HepG2 (cell line): Measurements from ENCODE around the gene DHRS11. TPM values are rescaled to one million over a fixed set of nuclear protein-coding genes. Genes with fewer than 3 reads are reported as not detected.
A peak's percentile ranks its signal among the peaks of the same experiment; 100 is the strongest.

ENCODE experiments used
- CBX1 ChIP-seq: IDR thresholded peaks from one replicate; pipeline ENCODE4 v1.6.1; 2016; ENCODE audit warnings: antibody characterized with exemption, low read depth
- CENPX ChIP-seq: sonication (generic); formaldehyde crosslinking; IDR thresholded peaks from 2 replicates; pipeline ENCODE4 v1.9.0; 2021; ENCODE audit warnings: mild to moderate bottlenecking, missing genetic modification reagents, moderate library complexity
- ELF4 ChIP-seq: sonication (generic); formaldehyde crosslinking; IDR thresholded peaks from 2 replicates; pipeline ENCODE4 v1.5.0; 2020; ENCODE audit warnings: missing genetic modification reagents, mild to moderate bottlenecking, moderate library complexity, borderline replicate concordance
- ETV6 ChIP-seq: sonication (generic); formaldehyde crosslinking; conservative IDR thresholded peaks from 2 replicates; pipeline ENCODE4 v1.4.0; 2020; ENCODE audit warnings: missing genetic modification reagents
- FIP1L1 ChIP-seq: fragments of 200-400 bp; formaldehyde crosslinking; IDR thresholded peaks from 2 replicates; pipeline ENCODE4 v1.6.1; 2018; ENCODE audit warnings: low read depth, mild to moderate bottlenecking, low read length, moderate library complexity, borderline replicate concordance; ENCODE audit not compliant: insufficient read depth
- GATAD1 ChIP-seq: IDR thresholded peaks from 2 replicates; pipeline ENCODE4 v1.6.1; 2016; ENCODE audit warnings: missing genetic modification reagents, missing compliant biosample characterization
- HDAC6 ChIP-seq: fragments of 200-600 bp; sonication (generic); IDR thresholded peaks from 2 replicates; pipeline ENCODE4 v1.7.0; 2017; ENCODE audit warnings: mild to moderate bottlenecking, antibody characterized with exemption, low read length, low read depth
- HMGA1 ChIP-seq: sonication (generic); formaldehyde crosslinking; conservative IDR thresholded peaks from 2 replicates; pipeline ENCODE4 v1.4.0; 2020; ENCODE audit warnings: missing genetic modification reagents
- HOXD1 ChIP-seq: sonication (generic); formaldehyde crosslinking; IDR thresholded peaks from 2 replicates; pipeline ENCODE4 v1.5.0; 2020; ENCODE audit warnings: missing genetic modification reagents
- MAF1 ChIP-seq: sonication (generic); formaldehyde crosslinking; IDR thresholded peaks from 2 replicates; pipeline ENCODE4 v1.5.0; 2020; ENCODE audit warnings: missing genetic modification reagents, borderline replicate concordance
- MXD1 ChIP-seq: sonication (generic); formaldehyde crosslinking; IDR thresholded peaks from 2 replicates; pipeline ENCODE4 v1.4.0; 2020; ENCODE audit warnings: mild to moderate bottlenecking, missing genetic modification reagents
- PHB2 ChIP-seq: fragments of 450-650 bp; IDR thresholded peaks from 2 replicates; pipeline ENCODE4 v1.6.1; 2018; ENCODE audit not compliant: partially characterized antibody
- PRPF4 ChIP-seq: fragments of 200-400 bp; formaldehyde crosslinking; IDR thresholded peaks from 2 replicates; pipeline ENCODE4 v1.6.1; 2016; ENCODE audit warnings: low read length, low read depth; ENCODE audit not compliant: poor library complexity, severe bottlenecking
- ZKSCAN1 ChIP-seq: fragments of 150-350 bp; IDR thresholded peaks from 2 replicates; pipeline ENCODE4 v1.6.1; 2014; ENCODE audit warnings: low read length
- ZNF260 ChIP-seq: sonication (generic); formaldehyde crosslinking; IDR thresholded peaks from 2 replicates; pipeline ENCODE4 v1.4.0; 2020; ENCODE audit warnings: missing genetic modification reagents, low read depth, mild to moderate bottlenecking, borderline replicate concordance
- ZNF317 ChIP-seq: sonication (generic); formaldehyde crosslinking; IDR thresholded peaks from 2 replicates; pipeline ENCODE4 v1.5.0; 2020; ENCODE audit warnings: mild to moderate bottlenecking, missing genetic modification reagents
- ZNF607 ChIP-seq: sonication (generic); formaldehyde crosslinking; IDR thresholded peaks from 2 replicates; pipeline ENCODE4 v1.5.1; 2020; ENCODE audit warnings: missing genetic modification reagents, mild to moderate bottlenecking, borderline replicate concordance
- ZNF619 ChIP-seq: sonication (generic); formaldehyde crosslinking; IDR thresholded peaks from 2 replicates; pipeline ENCODE4 v1.4.0; 2020; ENCODE audit warnings: mild to moderate bottlenecking, missing genetic modification reagents
- ZNF678 ChIP-seq: sonication (generic); formaldehyde crosslinking; IDR thresholded peaks from 2 replicates; pipeline ENCODE4 v1.4.0; 2020; ENCODE audit warnings: mild to moderate bottlenecking, missing genetic modification reagents
- ZNF747 ChIP-seq: sonication (generic); formaldehyde crosslinking; IDR thresholded peaks from 2 replicates; pipeline ENCODE4 v1.8.1; 2023; ENCODE audit warnings: missing genetic modification reagents, mild to moderate bottlenecking, borderline replicate concordance
- ZSCAN20 ChIP-seq: sonication (generic); formaldehyde crosslinking; IDR thresholded peaks from 2 replicates; pipeline ENCODE4 v1.4.0; 2020; ENCODE audit warnings: missing genetic modification reagents, mild to moderate bottlenecking, borderline replicate concordance
- polyA plus RNA-seq, 8 experiments: library from polyadenylated mRNA; depleted of rRNA in 3 of 8; stranded (reverse) in 7 of 8; unstranded in 1 of 8; fragments of >200 nt; fragmentation: Illumina TruSeq in 4 of 8; extraction: Trizol in 4 of 8; gene quantifications; 2 replicates each; pipeline versions ENCODE4 v1.2.1 to v1.2.3, GENCODE V29; 2011 to 2016; ENCODE audit warnings: low read depth in 4 of 8, missing spikeins in 1 of 8, mixed read lengths in 1 of 8; ENCODE audit not compliant: insufficient read depth in 1 of 8
- total RNA-seq, 5 experiments: library from RNA; depleted of rRNA; stranded (reverse); fragments of >200 nt; fragmentation: Illumina TruSeq; extraction: Trizol; gene quantifications; 2 replicates each; pipeline ENCODE4 v1.2.3, GENCODE V29; 2016; ENCODE audit warnings: low read depth in 1 of 5
- TF ChIP-seq, protein P1 (sequence below): sonication (generic); formaldehyde crosslinking; IDR thresholded peaks from 2 replicates; pipeline ENCODE4 v1.8.1; 2023; ENCODE audit warnings: missing genetic modification reagents, inconsistent platforms, borderline replicate concordance
- TF ChIP-seq, protein P2 (sequence below): IDR thresholded peaks from 2 replicates; pipeline ENCODE4 v1.6.1; 2016; ENCODE audit warnings: low read depth, missing genetic modification reagents, missing compliant biosample characterization

DHRS11 gene
- total and polyA plus RNA-seq, 2 of the 13 experiments (the other 11 are each of a cell fraction or from before 2014, with no cell fraction given), result 28.4 to 41.9 TPM

DNA sequence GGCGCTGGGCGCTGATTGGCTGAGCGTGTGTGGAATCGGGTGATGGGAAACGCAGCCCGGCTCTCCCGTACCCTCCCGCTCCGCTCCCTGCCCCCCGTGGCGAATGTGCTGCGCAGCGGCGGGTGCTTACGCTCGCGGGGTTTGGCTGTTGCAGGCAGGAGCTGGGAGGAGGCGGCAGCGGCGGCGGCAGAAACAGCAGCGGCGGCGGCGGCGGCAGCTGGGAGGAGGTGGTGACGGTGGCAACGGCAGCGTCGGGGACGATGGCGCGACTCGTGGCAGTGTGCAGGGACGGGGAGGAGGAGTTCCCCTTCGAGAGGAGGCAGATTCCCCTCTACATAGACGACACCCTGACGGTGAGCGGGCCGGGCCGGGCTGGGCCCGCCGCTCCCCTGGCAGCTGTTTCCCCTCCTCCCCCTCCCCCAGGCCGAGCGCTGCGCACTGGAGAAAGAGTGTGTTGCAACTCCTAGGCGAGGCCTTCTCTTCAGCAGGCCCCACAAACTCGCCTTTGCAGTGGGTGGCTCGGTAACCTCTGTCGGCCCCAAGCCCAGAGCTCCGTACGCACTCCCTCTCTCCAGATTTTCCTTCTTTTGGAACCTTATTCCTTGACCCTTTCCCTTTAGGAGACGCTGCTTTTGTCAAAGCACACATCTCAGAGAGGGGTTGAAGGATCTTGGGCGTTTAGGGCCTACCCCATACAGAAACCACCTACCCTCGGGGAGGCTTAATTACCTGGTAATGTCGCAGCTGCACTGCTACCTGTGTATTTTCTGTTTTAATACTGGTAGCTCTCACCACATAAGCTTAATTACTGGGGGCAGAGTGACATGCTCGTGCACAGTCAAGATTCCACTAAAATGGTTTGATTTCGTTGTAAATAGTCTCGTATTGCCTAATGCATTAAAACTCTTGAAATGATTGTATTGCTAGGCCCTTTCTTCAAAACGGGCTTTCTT lies 45.9 kb upstream of the DHRS11 start (continued):
- TF ChIP-seq HOXD1 (no peak), HDAC6 (no peak), ZNF317 (CRISPR knock-in tag) (0 out of 2 replicates have a peak, but pooled peaks have one; percentile 47), CBX1 (no peak), FIP1L1 (0 out of 2 replicates have a peak, but pooled peaks have one; percentile 27), GATAD1 (CRISPR knock-in tag) (peak; percentile 92), ZNF260 (CRISPR knock-in tag) (no peak), ZSCAN20 (CRISPR knock-in tag) (no peak), MXD1 (CRISPR knock-in tag) (peak; percentile 30; the same call in 1 of the 2 replicates), PRPF4 (no peak), ZNF619 (no peak), CENPX (CRISPR knock-in tag) (no peak), ZKSCAN1 (peak; percentile 56; the same call in 1 of the 2 replicates), ZNF678 (CRISPR knock-in tag) (no peak), ETV6 (CRISPR knock-in tag) (peak; percentile 51; the same call in 1 of the 2 replicates), ELF4 (no peak), PHB2 (no peak), MAF1 (no peak), HMGA1 (CRISPR knock-in tag) (no peak), ZNF607 (CRISPR knock-in tag) (peak; percentile 26; the same call in 1 of the 2 replicates), ZNF747 (peak; percentile 31; the same call in 1 of the 2 replicates)
- TF ChIP-seq, protein P1, sequence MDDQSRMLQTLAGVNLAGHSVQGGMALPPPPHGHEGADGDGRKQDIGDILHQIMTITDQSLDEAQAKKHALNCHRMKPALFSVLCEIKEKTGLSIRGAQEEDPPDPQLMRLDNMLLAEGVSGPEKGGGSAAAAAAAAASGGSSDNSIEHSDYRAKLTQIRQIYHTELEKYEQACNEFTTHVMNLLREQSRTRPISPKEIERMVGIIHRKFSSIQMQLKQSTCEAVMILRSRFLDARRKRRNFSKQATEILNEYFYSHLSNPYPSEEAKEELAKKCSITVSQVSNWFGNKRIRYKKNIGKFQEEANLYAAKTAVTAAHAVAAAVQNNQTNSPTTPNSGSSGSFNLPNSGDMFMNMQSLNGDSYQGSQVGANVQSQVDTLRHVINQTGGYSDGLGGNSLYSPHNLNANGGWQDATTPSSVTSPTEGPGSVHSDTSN (CRISPR knock-in tag), result no peak
- TF ChIP-seq, protein P2, sequence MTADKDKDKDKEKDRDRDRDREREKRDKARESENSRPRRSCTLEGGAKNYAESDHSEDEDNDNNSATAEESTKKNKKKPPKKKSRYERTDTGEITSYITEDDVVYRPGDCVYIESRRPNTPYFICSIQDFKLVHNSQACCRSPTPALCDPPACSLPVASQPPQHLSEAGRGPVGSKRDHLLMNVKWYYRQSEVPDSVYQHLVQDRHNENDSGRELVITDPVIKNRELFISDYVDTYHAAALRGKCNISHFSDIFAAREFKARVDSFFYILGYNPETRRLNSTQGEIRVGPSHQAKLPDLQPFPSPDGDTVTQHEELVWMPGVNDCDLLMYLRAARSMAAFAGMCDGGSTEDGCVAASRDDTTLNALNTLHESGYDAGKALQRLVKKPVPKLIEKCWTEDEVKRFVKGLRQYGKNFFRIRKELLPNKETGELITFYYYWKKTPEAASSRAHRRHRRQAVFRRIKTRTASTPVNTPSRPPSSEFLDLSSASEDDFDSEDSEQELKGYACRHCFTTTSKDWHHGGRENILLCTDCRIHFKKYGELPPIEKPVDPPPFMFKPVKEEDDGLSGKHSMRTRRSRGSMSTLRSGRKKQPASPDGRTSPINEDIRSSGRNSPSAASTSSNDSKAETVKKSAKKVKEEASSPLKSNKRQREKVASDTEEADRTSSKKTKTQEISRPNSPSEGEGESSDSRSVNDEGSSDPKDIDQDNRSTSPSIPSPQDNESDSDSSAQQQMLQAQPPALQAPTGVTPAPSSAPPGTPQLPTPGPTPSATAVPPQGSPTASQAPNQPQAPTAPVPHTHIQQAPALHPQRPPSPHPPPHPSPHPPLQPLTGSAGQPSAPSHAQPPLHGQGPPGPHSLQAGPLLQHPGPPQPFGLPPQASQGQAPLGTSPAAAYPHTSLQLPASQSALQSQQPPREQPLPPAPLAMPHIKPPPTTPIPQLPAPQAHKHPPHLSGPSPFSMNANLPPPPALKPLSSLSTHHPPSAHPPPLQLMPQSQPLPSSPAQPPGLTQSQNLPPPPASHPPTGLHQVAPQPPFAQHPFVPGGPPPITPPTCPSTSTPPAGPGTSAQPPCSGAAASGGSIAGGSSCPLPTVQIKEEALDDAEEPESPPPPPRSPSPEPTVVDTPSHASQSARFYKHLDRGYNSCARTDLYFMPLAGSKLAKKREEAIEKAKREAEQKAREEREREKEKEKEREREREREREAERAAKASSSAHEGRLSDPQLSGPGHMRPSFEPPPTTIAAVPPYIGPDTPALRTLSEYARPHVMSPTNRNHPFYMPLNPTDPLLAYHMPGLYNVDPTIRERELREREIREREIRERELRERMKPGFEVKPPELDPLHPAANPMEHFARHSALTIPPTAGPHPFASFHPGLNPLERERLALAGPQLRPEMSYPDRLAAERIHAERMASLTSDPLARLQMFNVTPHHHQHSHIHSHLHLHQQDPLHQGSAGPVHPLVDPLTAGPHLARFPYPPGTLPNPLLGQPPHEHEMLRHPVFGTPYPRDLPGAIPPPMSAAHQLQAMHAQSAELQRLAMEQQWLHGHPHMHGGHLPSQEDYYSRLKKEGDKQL (CRISPR knock-in tag), result no peak
